OCI-LY3 (cell line): Measurements from ENCODE around the gene KMT2E.
A peak's percentile ranks its signal among the peaks of the same experiment; 100 is the strongest.

Source experiments
- H2AFZ ChIP-seq: fragments of 200-600, 300-600 bp; shearing (Covaris generic); 2 replicates; pipeline ENCODE4 v1.6.0; 2014; ENCODE audit warnings: antibody characterized with exemption, low read depth, low read length
- H3K27ac ChIP-seq: fragments of 200-600, 300-600 bp; sonication (generic); 2 replicates; pipeline ENCODE4 v1.5.1; 2014; ENCODE audit warnings: mild to moderate bottlenecking, low read length, moderate library complexity, mixed read lengths
- H3K27me3 ChIP-seq: fragments of 200-600, 300-600 bp; sonication (generic); 2 replicates; pipeline ENCODE4 v1.6.1; 2014; ENCODE audit warnings: low read depth, low read length, mixed read lengths
- H3K36me3 ChIP-seq: fragments of 200-600, 300-600 bp; sonication (generic); replicated peaks from 2 replicates; pipeline ENCODE3; 2014; ENCODE audit warnings: low read depth, low read length, mixed read lengths
- H3K4me1 ChIP-seq: fragments of 300-600, 200-600 bp; sonication (generic); 2 replicates; pipeline ENCODE4 v1.6.1; 2014; ENCODE audit warnings: low read length, mixed read lengths
- H3K4me2 ChIP-seq: fragments of 200-600, 300-600 bp; sonication (generic); 2 replicates; pipeline ENCODE4 v1.6.1; 2014; ENCODE audit warnings: low read length, mixed read lengths
- H3K4me3 ChIP-seq: fragments of 300-600, 200-600 bp; sonication (generic); 2 replicates; pipeline ENCODE4 v1.5.1; 2014; ENCODE audit warnings: antibody characterized with exemption, mild to moderate bottlenecking, low read length, moderate library complexity
- H3K79me2 ChIP-seq: fragments of 300-600, 200-600 bp; shearing (Covaris generic); 2 replicates; pipeline ENCODE4 v1.6.1; 2014; ENCODE audit warnings: mild to moderate bottlenecking, low read length, mixed read lengths
- H3K9ac ChIP-seq: fragments of 300-600, 200-600 bp; shearing (Covaris generic); 2 replicates; pipeline ENCODE4 v1.6.0; 2014; ENCODE audit warnings: mild to moderate bottlenecking, low read length, moderate library complexity
- H3K9me3 ChIP-seq: fragments of 200-600, 300-600 bp; shearing (Covaris generic); 2 replicates; pipeline ENCODE4 v1.6.1; 2014; ENCODE audit warnings: low read length, mixed read lengths; ENCODE audit not compliant: insufficient read depth
- H4K20me1 ChIP-seq: fragments of 200-600, 300-600 bp; sonication (generic); 2 replicates; pipeline ENCODE4 v1.6.1; 2016; ENCODE audit warnings: low read length, mixed read lengths; ENCODE audit not compliant: insufficient read depth
- CTCF ChIP-seq: fragments of 200-600, 300-600 bp; sonication (generic); IDR thresholded peaks from 2 replicates; pipeline ENCODE4 v1.5.1; 2014; ENCODE audit warnings: antibody characterized with exemption, low read length, low read depth
- EZH2phosphoT487 ChIP-seq: fragments of 200-600 bp; shearing (Covaris generic); IDR thresholded peaks from 2 replicates; pipeline ENCODE4 v1.6.1; 2018; ENCODE audit warnings: antibody characterized with exemption, mixed run types, low read depth

Gene KMT2E

GRCh38 chr7:105112440-105113418, 98.7 kb downstream of the KMT2E start:
- H3K79me2 ChIP-seq, result peaks cover 19% of the 10 kb centered on the region
- TF ChIP-seq CTCF (no peak), EZH2phosphoT487 (no peak)
- no peaks in the 10 kb centered on the region for H3K4me1 ChIP-seq
- peaks cover 36% of the 10 kb centered on the region for H4K20me1 ChIP-seq
- no peaks in the 10 kb centered on the region for H3K9me3 ChIP-seq
- H3K9ac ChIP-seq, result no peak overlapping the region
- H3K36me3 ChIP-seq, result peaks cover 81% of the 10 kb centered on the region
- H3K27ac ChIP-seq, result no peak overlapping the region
- H3K27me3 ChIP-seq, result no peaks in the 10 kb centered on the region
- H3K4me3 ChIP-seq, result no peak overlapping the region
- no peak overlapping the region for H2AFZ ChIP-seq
- no peak overlapping the region for H3K4me2 ChIP-seq

GRCh38 chr7:105118612-105119600, 104.9 kb downstream of the KMT2E start:
- Histone ChIP-seq H3K27ac (no peak overlapping the region), H3K4me1 (peaks cover 14% of the 10 kb centered on the region), H3K9me3 (no peaks in the 10 kb centered on the region), H2AFZ (no peak overlapping the region), H3K4me3 (no peak overlapping the region), H3K27me3 (no peaks in the 10 kb centered on the region), H4K20me1 (peaks cover 16% of the 10 kb centered on the region), H3K9ac (no peak overlapping the region), H3K79me2 (no peaks in the 10 kb centered on the region), H3K4me2 (peak overlapping the region; percentile 25), H3K36me3 (peaks cover 29% of the 10 kb centered on the region)
- TF ChIP-seq EZH2phosphoT487, result no peak
- no peak for TF ChIP-seq CTCF

- Histone ChIP-seq H3K27ac (no peak overlapping the region), H3K27me3 (no peaks in the 10 kb centered on the region), H3K9ac (no peak overlapping the region), H3K4me2 (no peak overlapping the region), H3K4me1 (peaks cover 40% of the 10 kb centered on the region), H3K4me3 (no peak overlapping the region), H3K9me3 (no peaks in the 10 kb centered on the region), H3K36me3 (no peaks in the 10 kb centered on the region), H2AFZ (no peak overlapping the region), H3K79me2 (no peaks in the 10 kb centered on the region), H4K20me1 (0 out of 2 replicates have a peak, but pooled peaks cover 4% of the 10 kb centered on the region)
- TF ChIP-seq CTCF (no peak), EZH2phosphoT487 (no peak)
Measured at GRCh38 chr7:105122619-105123018, 108.6 kb downstream of the KMT2E start.
